ENCODE measurements around the gene CCL17.

GRCh38 chr16:57367116-57367752 is 37.3 kb upstream of the CCL17 start:
- TF ChIP-seq POLR2A (IDR thresholded peaks at IDR 0.05) (no peak), CTCF (IDR thresholded peaks at IDR 0.05) (no peak), EP300 (IDR thresholded peaks at IDR 0.05) (peak in 1 of 4 donors; percentile 68)

Data from upper lobe of left lung (tissue), 4 donors.